Tibial nerve (tissue), 4 donors: ENCODE measurements around the gene COL1A2.

Experiments used
- CTCF ChIP-seq, 5 experiments: fragments of 200-600 bp in 3 of 5; fragments of 450-650 bp in 2 of 5; sonication (generic) in 3 of 5; IDR thresholded peaks; one replicate each; pipeline ENCODE4 v1.5.1; 2016 to 2019; ENCODE audit warnings: antibody characterized with exemption in 5 of 5, mild to moderate bottlenecking in 3 of 5, moderate library complexity in 2 of 5
- EP300 ChIP-seq, 2 donors: sonication (generic); formaldehyde crosslinking; IDR thresholded peaks; one replicate each; pipeline ENCODE4 v1.6.1; 2017; ENCODE audit warnings: antibody characterized with exemption in 2 of 2, mild to moderate bottlenecking in 1 of 2
- POLR2A ChIP-seq, 2 donors: fragments of 450-650 bp; IDR thresholded peaks; one replicate each; pipeline ENCODE4 v1.6.1; 2017; ENCODE audit warnings: antibody characterized with exemption in 2 of 2, mild to moderate bottlenecking in 2 of 2, moderate library complexity in 2 of 2

DNA sequence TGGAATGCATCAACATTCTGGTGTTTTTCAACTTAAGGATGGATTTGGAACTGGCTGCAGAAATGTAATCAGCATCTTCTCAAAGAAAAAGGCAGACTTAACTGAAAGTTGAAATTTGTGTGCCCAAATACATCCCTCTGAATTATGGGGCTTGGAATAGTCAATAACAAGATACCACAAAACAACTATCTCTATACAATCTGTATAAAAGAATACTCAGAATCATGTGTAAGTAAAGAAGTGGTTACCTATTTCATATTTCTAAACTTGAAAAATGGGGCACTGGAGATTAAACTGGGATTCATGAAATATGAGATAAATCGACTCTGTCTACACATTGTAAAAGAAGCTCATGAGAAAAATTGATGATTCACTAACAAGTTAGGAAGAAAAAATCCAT, 6.2 kb upstream of the COL1A2 start:
- TF ChIP-seq EP300 (IDR thresholded peaks at IDR 0.05) (no peak), CTCF (IDR thresholded peaks at IDR 0.05) (no peak), POLR2A (IDR thresholded peaks at IDR 0.05) (no peak)
